GM23338 (cell line): Measurements from ENCODE around the gene PSMB7. TPM values are rescaled to one million over a fixed set of nuclear protein-coding genes. Genes with fewer than 3 reads are reported as not detected.

Experiments used
- ATAC-seq: fragments of 200-7000 bp; cut with Tn5 transposase; 3 replicates; pipeline ENCODE4 v1.9.1; 2020
- DNase-seq: peaks from one replicate; pipeline ENCODE4 v3.0.0-alpha.2; 2015; ENCODE audit warnings: low spot score
- H2AFZ ChIP-seq: fragments of 200-600 bp; sonication (generic); 2 replicates; pipeline ENCODE4 v1.8.0; 2016; ENCODE audit warnings: antibody characterized with exemption, mild to moderate bottlenecking, moderate library complexity
- H3F3A ChIP-seq: fragments of 200-600 bp; sonication (generic); replicated peaks from 2 replicates; pipeline ENCODE4 v1.8.0; 2017; ENCODE audit warnings: antibody characterized with exemption, mixed run types, low read depth
- H3K27ac ChIP-seq: fragments of 200-600 bp; sonication (generic); 2 replicates; pipeline ENCODE4 v1.6.1; 2016; ENCODE audit warnings: low read depth
- H3K27me3 ChIP-seq: fragments of 200-600 bp; sonication (generic); 2 replicates; pipeline ENCODE4 v1.8.0; 2016; ENCODE audit warnings: mild to moderate bottlenecking, mixed run types, moderate library complexity; ENCODE audit not compliant: insufficient read depth
- H3K36me3 ChIP-seq: fragments of 200-600 bp; sonication (generic); 2 replicates; pipeline ENCODE4 v1.8.0; 2016; ENCODE audit warnings: mild to moderate bottlenecking; ENCODE audit not compliant: insufficient read depth
- H3K4me1 ChIP-seq: fragments of 200-600 bp; sonication (generic); 2 replicates; pipeline ENCODE4 v1.8.0; 2016; ENCODE audit warnings: mild to moderate bottlenecking, moderate library complexity; ENCODE audit not compliant: insufficient read depth
- H3K4me2 ChIP-seq: fragments of 200-600 bp; sonication (generic); 2 replicates; pipeline ENCODE4 v1.7.1; 2017; ENCODE audit warnings: mixed run types
- H3K4me3 ChIP-seq: fragments of 200-600 bp; sonication (generic); 2 replicates; pipeline ENCODE4 v1.6.1; 2016; ENCODE audit warnings: mixed run types
- H3K79me2 ChIP-seq: fragments of 200-600 bp; sonication (generic); replicated peaks from 2 replicates; pipeline ENCODE4 v1.8.0; 2017; ENCODE audit warnings: mild to moderate bottlenecking; ENCODE audit not compliant: insufficient read depth
- H3K9me2 ChIP-seq: fragments of 200-600 bp; sonication (generic); 2 replicates; pipeline ENCODE4 v1.8.0; 2017; ENCODE audit not compliant: insufficient read depth
- H4K20me1 ChIP-seq: fragments of 200-600 bp; sonication (generic); replicated peaks from 2 replicates; pipeline ENCODE4 v1.8.0; 2017; ENCODE audit warnings: mild to moderate bottlenecking; ENCODE audit not compliant: insufficient read depth
- H3K27ac Mint-ChIP-seq: 2 replicates; pipeline ENCODE4 v1.8.0; 2020; ENCODE audit warnings: inconsistent platforms, mild to moderate bottlenecking, moderate library complexity, mixed read lengths
- H3K27me3 Mint-ChIP-seq: 3 replicates; pipeline ENCODE4 v1.8.0; 2022; ENCODE audit warnings: low read depth, mild to moderate bottlenecking, moderate library complexity, mixed read lengths, inconsistent platforms; ENCODE audit not compliant: insufficient read depth, poor library complexity
- H3K36me3 Mint-ChIP-seq: 3 replicates; pipeline ENCODE4 v1.8.0; 2021; ENCODE audit warnings: low read depth, mild to moderate bottlenecking, inconsistent platforms, moderate library complexity, mixed read lengths
- H3K4me1 Mint-ChIP-seq: 3 replicates; pipeline ENCODE4 v1.8.0; 2020; ENCODE audit warnings: mild to moderate bottlenecking, inconsistent platforms, mixed read lengths
- H3K4me3 Mint-ChIP-seq: 3 replicates; pipeline ENCODE4 v1.8.0; 2021; ENCODE audit warnings: moderate library complexity, mild to moderate bottlenecking, inconsistent platforms, mixed read lengths
- H3K9me3 Mint-ChIP-seq: 3 replicates; pipeline ENCODE4 v1.8.0; 2020; ENCODE audit warnings: moderate library complexity, mild to moderate bottlenecking, inconsistent platforms, mixed read lengths
- CTCF ChIP-seq, 2 experiments: fragments of 200-600 bp in 1 of 2; sonication (generic) in 1 of 2; conservative IDR thresholded peaks; 2 replicates each; pipeline versions ENCODE4 v1.5.1 to v1.6.1; 2016 to 2017; ENCODE audit warnings: antibody characterized with exemption in 2 of 2, low read depth in 2 of 2, mild to moderate bottlenecking in 2 of 2, moderate library complexity in 1 of 2
- ETS1 ChIP-seq: IDR thresholded peaks from 2 replicates; pipeline ENCODE4 v1.6.1; 2016; ENCODE audit warnings: antibody characterized with exemption
- EZH2 ChIP-seq: fragments of 200-600 bp; sonication (generic); IDR thresholded peaks from one replicate; pipeline ENCODE4 v1.8.0; 2017; ENCODE audit warnings: antibody characterized with exemption, mild to moderate bottlenecking, low read depth; ENCODE audit not compliant: unreplicated experiment
- EZH2phosphoT487 ChIP-seq: fragments of 200-600 bp; sonication (generic); IDR thresholded peaks from one replicate; pipeline ENCODE4 v1.8.1; 2018; ENCODE audit warnings: antibody characterized with exemption; ENCODE audit not compliant: unreplicated experiment
- NANOG ChIP-seq: IDR thresholded peaks from 2 replicates; pipeline ENCODE4 v1.6.1; 2016; ENCODE audit warnings: antibody characterized with exemption, borderline replicate concordance
- POLR2AphosphoS5 ChIP-seq: IDR thresholded peaks from 2 replicates; pipeline ENCODE4 v1.6.1; 2016; ENCODE audit warnings: antibody characterized with exemption, low read depth
- STAT1 ChIP-seq: IDR thresholded peaks from one replicate; pipeline ENCODE4 v1.6.1; 2016; ENCODE audit warnings: antibody characterized with exemption; ENCODE audit not compliant: unreplicated experiment
- ZNF114 ChIP-seq: fragments of 250-450 bp; sonication (Bioruptor Pico); IDR thresholded peaks from 2 replicates; pipeline ENCODE4 v1.5.0; 2020; ENCODE audit warnings: mild to moderate bottlenecking, moderate library complexity
- ZNF331 ChIP-seq: fragments of 250-450 bp; sonication (Bioruptor Pico); IDR thresholded peaks from 2 replicates; pipeline ENCODE4 v1.5.0; 2020; ENCODE audit warnings: low read depth, mild to moderate bottlenecking, moderate library complexity
- ZNF462 ChIP-seq: fragments of 250-450 bp; sonication (Bioruptor Pico); IDR thresholded peaks from 2 replicates; pipeline ENCODE4 v1.5.0; 2020; ENCODE audit warnings: mild to moderate bottlenecking, moderate library complexity
- polyA plus RNA-seq: library from polyadenylated mRNA; unstranded; fragments of >200 nt; fragmentation: Nextera tagmentation; extraction: Ambion mirVana; gene quantifications from 2 replicates; pipeline ENCODE4 v1.2.1, GENCODE V29; 2016
- total RNA-seq: library from RNA; depleted of rRNA; stranded (reverse); fragments of >200 nt; shearing (Covaris generic); gene quantifications from 2 replicates; pipeline ENCODE4 v1.2.3, GENCODE V29; 2014
- TF ChIP-seq, protein P1 (sequence below): IDR thresholded peaks from one replicate; pipeline ENCODE4 v1.6.1; 2018; ENCODE audit warnings: antibody characterized with exemption; ENCODE audit not compliant: unreplicated experiment

PSMB7 gene
- total and polyA plus RNA-seq, 2 experiments from 2014 or later: 255 to 268 TPM

- peak overlapping the region; percentile 76 for H3K4me2 ChIP-seq
- DNase-seq (peak; percentile 54), ATAC-seq (peak; percentile 19)
- Mint-ChIP-seq H3K4me1 (peaks cover 17% of the 10 kb centered on the region), H3K27ac (no peak overlapping the region), H3K4me3 (peak overlapping the region; percentile 55), H3K27me3 (peaks cover 32% of the 10 kb centered on the region), H3K36me3 (no peaks in the 10 kb centered on the region), H3K9me3 (no peaks in the 10 kb centered on the region; the same call in 2 of the 3 replicates)
- peak overlapping the region; percentile 72; the same call in 1 of the 2 replicates for H2AFZ ChIP-seq
- no peaks in the 10 kb centered on the region for H3K9me2 ChIP-seq
- H3K4me3 ChIP-seq: peak overlapping the region; percentile 47
- H3K4me1 ChIP-seq: 0 out of 2 replicates have a peak, but pooled peaks cover 8% of the 10 kb centered on the region
- 0 out of 2 replicates have a peak, but pooled peaks cover 9% of the 10 kb centered on the region for H3F3A ChIP-seq
- TF ChIP-seq, protein P1, sequence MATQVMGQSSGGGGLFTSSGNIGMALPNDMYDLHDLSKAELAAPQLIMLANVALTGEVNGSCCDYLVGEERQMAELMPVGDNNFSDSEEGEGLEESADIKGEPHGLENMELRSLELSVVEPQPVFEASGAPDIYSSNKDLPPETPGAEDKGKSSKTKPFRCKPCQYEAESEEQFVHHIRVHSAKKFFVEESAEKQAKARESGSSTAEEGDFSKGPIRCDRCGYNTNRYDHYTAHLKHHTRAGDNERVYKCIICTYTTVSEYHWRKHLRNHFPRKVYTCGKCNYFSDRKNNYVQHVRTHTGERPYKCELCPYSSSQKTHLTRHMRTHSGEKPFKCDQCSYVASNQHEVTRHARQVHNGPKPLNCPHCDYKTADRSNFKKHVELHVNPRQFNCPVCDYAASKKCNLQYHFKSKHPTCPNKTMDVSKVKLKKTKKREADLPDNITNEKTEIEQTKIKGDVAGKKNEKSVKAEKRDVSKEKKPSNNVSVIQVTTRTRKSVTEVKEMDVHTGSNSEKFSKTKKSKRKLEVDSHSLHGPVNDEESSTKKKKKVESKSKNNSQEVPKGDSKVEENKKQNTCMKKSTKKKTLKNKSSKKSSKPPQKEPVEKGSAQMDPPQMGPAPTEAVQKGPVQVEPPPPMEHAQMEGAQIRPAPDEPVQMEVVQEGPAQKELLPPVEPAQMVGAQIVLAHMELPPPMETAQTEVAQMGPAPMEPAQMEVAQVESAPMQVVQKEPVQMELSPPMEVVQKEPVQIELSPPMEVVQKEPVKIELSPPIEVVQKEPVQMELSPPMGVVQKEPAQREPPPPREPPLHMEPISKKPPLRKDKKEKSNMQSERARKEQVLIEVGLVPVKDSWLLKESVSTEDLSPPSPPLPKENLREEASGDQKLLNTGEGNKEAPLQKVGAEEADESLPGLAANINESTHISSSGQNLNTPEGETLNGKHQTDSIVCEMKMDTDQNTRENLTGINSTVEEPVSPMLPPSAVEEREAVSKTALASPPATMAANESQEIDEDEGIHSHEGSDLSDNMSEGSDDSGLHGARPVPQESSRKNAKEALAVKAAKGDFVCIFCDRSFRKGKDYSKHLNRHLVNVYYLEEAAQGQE: no peak
- TF ChIP-seq EZH2 (no peak), EZH2phosphoT487 (no peak), STAT1 (no peak), ZNF331 (no peak), ETS1 (no peak), CTCF (conservative IDR thresholded peaks at IDR 0.05; ENCODE audit: low read depth in 2 of 2) (no peak), ZNF114 (CRISPR knock-in tag) (no peak), ZNF462 (no peak), NANOG (no peak), POLR2AphosphoS5 (no peak)
- no peak overlapping the region for H3K27ac ChIP-seq
- H3K79me2 ChIP-seq: no peaks in the 10 kb centered on the region
- no peaks in the 10 kb centered on the region for H3K36me3 ChIP-seq
- no peaks in the 10 kb centered on the region for H4K20me1 ChIP-seq
- H3K27me3 ChIP-seq: peaks cover 27% of the 10 kb centered on the region
Observed at GRCh38 chr9:124452841-124453585, 37.8 kb upstream of the PSMB7 start.
